Osteoblast (primary cell): ENCODE data around the gene PPP1R36. TPM values are rescaled to one million over a fixed set of nuclear protein-coding genes. Genes with fewer than 3 reads are reported as not detected.

Source experiments
- DNase-seq: peaks from one replicate; pipeline ENCODE4 v3.0.0; 2011; ENCODE audit warnings: low spot score, mixed read lengths; ENCODE audit not compliant: insufficient read length; ENCODE audit errors: missing footprints
- H2AFZ ChIP-seq: 2 replicates; pipeline ENCODE4 v1.6.0; 2011; ENCODE audit warnings: mild to moderate bottlenecking, low read length
- H3K27ac ChIP-seq: 2 replicates; pipeline ENCODE4 v1.5.1; 2011; ENCODE audit warnings: mild to moderate bottlenecking, low read depth, low read length, moderate library complexity
- H3K27me3 ChIP-seq: 2 replicates; pipeline ENCODE4 v1.6.0; 2012; ENCODE audit warnings: mild to moderate bottlenecking, control low read depth, inconsistent platforms, low read length, moderate library complexity; ENCODE audit not compliant: insufficient read depth
- H3K36me3 ChIP-seq: 2 replicates; pipeline ENCODE4 v1.5.1; 2011; ENCODE audit warnings: mild to moderate bottlenecking, low read length, control low read depth, moderate library complexity; ENCODE audit not compliant: insufficient read depth
- H3K4me1 ChIP-seq: 2 replicates; pipeline ENCODE4 v1.5.1; 2011; ENCODE audit warnings: mild to moderate bottlenecking, low read length, control low read depth, moderate library complexity; ENCODE audit not compliant: insufficient read depth
- H3K4me2 ChIP-seq: 2 replicates; pipeline ENCODE4 v1.6.0; 2011; ENCODE audit warnings: mild to moderate bottlenecking, low read length; ENCODE audit not compliant: insufficient read depth
- H3K4me3 ChIP-seq: fragments of 200-600 bp; sonication (generic); 3 replicates; pipeline ENCODE4 v1.5.1; 2012; ENCODE audit warnings: mild to moderate bottlenecking, low read length, inconsistent platforms; ENCODE audit not compliant: insufficient read depth
- H3K79me2 ChIP-seq: 2 replicates; pipeline ENCODE4 v1.6.0; 2012; ENCODE audit warnings: mild to moderate bottlenecking, low read length, control low read depth, inconsistent platforms; ENCODE audit not compliant: insufficient read depth
- H3K9me3 ChIP-seq: 2 replicates; pipeline ENCODE4 v1.5.1; 2011; ENCODE audit warnings: low read depth, low read length, control low read depth
- H4K20me1 ChIP-seq: 2 replicates; pipeline ENCODE4 v1.6.0; 2012; ENCODE audit warnings: mild to moderate bottlenecking, low read length, control low read depth; ENCODE audit not compliant: insufficient read depth
- CTCF ChIP-seq: IDR thresholded peaks from 2 replicates; pipeline ENCODE4 v1.5.1; 2011; ENCODE audit warnings: mild to moderate bottlenecking, low read depth, low read length, moderate library complexity; ENCODE audit errors: extremely low read depth
- total RNA-seq: library from RNA; depleted of rRNA; stranded (reverse); fragments of >200 nt; gene quantifications from 2 replicates; pipeline ENCODE4 v1.2.3, GENCODE V29; 2012

The PPP1R36 gene
- total RNA-seq, 1 donor, result 1.1 TPM

DNA sequence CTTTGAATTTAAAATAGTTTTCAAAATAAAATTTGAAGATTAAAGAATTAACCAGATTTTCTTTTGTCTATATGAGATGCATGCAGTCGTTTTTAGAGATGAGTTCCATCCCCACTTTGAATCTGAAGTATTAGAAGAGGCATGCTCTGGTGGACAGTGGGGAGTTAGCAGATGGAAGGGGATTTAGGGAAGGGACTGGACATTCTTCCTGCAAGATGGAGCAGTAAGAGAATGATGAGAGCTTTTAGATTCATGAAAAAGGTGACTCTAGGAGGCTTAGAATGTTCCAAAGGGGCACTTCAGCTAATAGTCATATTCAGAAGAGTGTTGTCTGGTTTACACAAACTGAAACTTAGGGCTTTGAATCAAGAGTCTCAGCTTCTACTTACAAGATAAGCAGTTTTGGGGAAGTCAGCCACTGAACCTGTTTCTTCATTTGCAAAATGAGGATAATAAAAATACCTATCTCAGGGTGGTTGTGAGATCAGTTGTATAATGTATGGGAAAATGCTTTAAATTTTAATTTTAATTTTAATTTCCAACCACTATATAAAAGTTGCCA, 41.5 kb upstream of the PPP1R36 start:
- Histone ChIP-seq H3K27ac (no peak overlapping the region), H3K4me2 (no peak overlapping the region), H4K20me1 (peaks cover 75% of the 10 kb centered on the region), H3K36me3 (peaks cover 7% of the 10 kb centered on the region), H3K27me3 (no peaks in the 10 kb centered on the region), H3K79me2 (peaks cover 84% of the 10 kb centered on the region), H2AFZ (no peak overlapping the region), H3K4me1 (peaks cover 30% of the 10 kb centered on the region), H3K4me3 (no peak overlapping the region), H3K9me3 (no peaks in the 10 kb centered on the region)
- no peak for DNase-seq
- no peak for TF ChIP-seq CTCF

- Histone ChIP-seq H3K27ac (no peak overlapping the region), H3K4me2 (no peak overlapping the region), H3K36me3 (peaks cover 7% of the 10 kb centered on the region), H3K79me2 (peaks cover 92% of the 10 kb centered on the region), H2AFZ (no peak overlapping the region), H3K9me3 (no peaks in the 10 kb centered on the region), H3K4me1 (peaks cover 32% of the 10 kb centered on the region), H3K4me3 (no peak overlapping the region), H3K27me3 (no peaks in the 10 kb centered on the region), H4K20me1 (peaks cover 80% of the 10 kb centered on the region)
- no peak for TF ChIP-seq CTCF
- DNase-seq, result no peak
Measured at GRCh38 chr14:64509036-64509435, 40.7 kb upstream of the PPP1R36 start.

- H3K4me3 ChIP-seq, result no peak overlapping the region
- peak overlapping the region; percentile 12 for H3K4me2 ChIP-seq
- peaks cover 89% of the 10 kb centered on the region for H4K20me1 ChIP-seq
Measured at GRCh38 chr14:64510825-64511671, 38.7 kb upstream of the PPP1R36 start.

More at GRCh38 chr14:64510825-64511671, 38.7 kb upstream of the PPP1R36 start:
- H3K27ac ChIP-seq, result no peak overlapping the region
- peaks cover 36% of the 10 kb centered on the region for H3K4me1 ChIP-seq
- peaks cover 7% of the 10 kb centered on the region for H3K36me3 ChIP-seq
- peak; percentile 94 for TF ChIP-seq CTCF
- H2AFZ ChIP-seq, result no peak overlapping the region
- peaks cover 96% of the 10 kb centered on the region for H3K79me2 ChIP-seq
- no peaks in the 10 kb centered on the region for H3K27me3 ChIP-seq
- peak; percentile 52 for DNase-seq
- no peaks in the 10 kb centered on the region for H3K9me3 ChIP-seq
